GM19025 (cell line): ENCODE results near the gene GDPD5.

Experiments used
- ATAC-seq: cut with Tn5 transposase; IDR thresholded peaks from one replicate; pipeline ENCODE4 v1.9.1; 2021; ENCODE audit warnings: mild to moderate bottlenecking, low read depth, moderate library complexity; ENCODE audit not compliant: unreplicated experiment

The GDPD5 gene

DNA sequence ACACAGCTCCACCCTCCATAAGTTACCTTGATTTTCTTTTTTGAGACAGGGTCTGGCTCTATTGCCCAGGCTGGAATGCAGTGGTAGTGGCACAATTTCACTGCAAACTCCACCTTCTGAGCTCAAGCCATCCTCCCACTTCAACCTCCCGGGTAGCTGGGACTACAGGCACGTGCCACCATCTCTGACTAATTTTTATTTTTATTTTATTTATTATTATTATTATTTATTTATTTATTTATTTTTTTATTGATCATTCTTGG is 116.9 kb downstream of the GDPD5 start:
- ATAC-seq = no peak

GRCh38 chr11:75406338-75406777 is 119.4 kb downstream of the GDPD5 start:
- ATAC-seq = no peak

- ATAC-seq = no peak
Observed at GRCh38 chr11:75403983-75404658, 121.6 kb downstream of the GDPD5 start.

DNA sequence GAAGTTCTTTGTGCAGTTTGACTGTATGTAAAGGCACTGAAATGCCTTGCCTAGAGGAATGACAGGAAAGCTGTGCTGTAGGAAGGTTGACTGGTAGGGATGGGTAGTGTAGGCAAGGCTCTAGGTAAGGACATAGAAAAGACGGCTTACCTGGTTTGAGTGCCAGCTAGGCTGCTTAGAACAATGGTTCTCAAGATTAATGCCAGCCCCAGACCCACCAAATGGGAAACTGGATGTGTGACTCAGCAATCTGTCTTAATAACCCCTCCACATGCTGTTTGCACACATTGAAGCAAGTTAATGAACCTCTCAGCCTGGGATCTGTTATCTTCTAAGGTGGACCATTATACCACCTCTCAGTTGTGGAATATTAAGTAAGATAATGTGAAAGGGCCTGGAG is 122.7 kb downstream of the GDPD5 start:
- no peak for ATAC-seq

DNA sequence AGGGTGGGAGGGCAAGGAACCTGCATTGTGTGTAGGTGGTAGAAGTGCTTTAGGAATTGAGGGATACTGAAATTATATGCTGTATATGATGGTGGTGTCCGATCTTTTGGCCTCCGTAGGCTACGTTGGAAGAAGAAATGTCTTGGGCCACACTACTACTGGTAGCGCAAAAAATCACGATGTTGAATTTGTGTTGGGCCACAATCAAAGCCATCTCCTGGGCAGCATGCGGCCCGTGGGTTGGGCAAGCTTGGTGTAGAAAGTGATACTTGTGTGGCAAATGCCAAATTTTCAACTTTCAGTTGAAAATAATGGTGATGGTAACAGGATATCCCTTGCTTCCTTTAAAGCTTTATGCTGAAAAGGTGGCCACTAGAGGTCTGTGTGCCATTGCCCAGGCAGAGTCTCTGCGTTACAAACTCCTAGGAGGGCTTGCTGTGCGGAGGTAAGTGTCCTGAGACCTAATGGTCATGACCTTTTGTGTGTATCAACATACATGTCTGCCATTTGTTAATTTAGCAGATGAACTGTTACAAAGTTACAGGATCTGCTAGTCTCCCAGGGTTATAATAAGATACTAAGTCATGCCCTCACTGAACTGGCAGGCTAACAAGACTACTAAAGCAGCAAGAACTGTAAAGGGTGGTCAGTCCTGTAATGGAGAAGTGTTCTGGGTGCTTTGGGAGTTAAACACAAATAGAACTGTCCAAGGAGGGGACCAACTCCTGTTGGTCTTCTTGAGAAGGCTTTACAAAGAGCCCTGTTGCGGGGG is 123.6 kb downstream of the GDPD5 start:
- ATAC-seq = no peak

DNA sequence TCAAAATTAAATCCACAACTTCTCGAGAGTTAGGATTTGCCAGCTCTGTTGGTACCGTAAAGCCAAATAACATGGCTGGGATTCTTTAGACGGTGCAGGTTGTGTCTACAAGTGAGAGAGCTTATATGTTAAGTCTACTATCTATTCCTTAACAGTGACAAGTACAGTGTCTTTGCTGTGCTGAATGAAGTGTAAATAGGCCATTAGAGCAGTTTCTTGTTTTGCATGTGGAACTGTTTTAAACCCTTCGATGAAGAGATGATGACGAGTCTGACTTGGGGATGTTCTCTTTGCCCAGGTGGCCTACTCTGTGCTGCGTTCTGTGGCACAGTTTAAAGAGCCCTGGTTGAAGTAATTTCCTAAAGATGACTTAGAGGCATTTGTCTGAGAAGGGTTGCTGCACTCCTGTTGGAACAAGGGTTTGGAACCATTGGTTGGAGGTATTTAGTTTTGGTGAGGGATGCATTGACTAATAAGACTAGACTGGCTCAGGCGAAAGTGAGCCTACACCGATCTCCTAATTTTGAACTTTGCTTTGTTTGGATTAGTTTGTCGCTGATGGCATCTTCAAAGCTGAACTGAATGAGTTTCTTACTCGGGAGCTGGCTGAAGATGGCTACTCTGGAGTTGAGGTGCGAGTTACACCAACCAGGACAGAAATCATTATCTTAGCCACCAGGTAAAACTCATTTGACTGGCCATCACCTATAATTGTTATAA is 125.4 kb downstream of the GDPD5 start:
- ATAC-seq = no peak

DNA sequence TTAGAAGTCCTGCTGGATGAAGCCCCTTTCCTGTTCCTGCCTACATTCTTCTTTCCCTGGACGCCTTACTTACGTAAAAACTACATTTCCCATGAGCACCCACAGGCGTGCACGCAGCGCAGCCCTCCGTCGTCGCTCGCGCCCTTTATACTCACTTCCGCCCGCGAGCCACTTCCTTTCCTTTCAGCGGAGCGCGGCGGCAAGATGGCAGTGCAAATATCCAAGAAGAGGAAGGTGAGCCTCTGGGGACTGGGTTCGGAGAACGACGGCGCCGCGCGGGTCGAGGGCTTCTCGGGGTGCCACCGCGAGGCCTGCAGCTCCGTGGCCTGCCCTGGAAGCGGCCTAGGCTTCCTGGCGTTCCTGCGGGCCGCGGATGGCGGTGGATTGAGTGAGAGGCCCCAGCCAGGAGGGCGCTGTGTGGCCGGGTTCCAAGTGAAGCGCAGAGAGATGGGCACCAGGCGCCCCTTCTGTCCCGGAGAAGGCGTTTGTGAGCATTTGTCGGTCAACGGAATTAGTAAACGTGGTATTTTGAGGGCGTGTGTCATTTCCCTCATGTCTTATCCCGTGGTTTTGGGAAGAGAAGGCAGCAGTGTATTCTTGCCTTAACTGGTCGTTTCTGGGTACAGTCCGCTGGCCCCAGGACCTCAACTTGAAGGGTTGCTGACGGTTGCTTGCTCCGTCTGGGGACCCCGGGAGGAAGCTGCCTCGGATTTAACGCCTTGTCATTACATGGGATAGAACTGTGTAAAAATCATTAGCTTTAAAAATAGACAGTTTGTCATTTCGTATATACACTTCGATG is 126.2 kb downstream of the GDPD5 start, which contains the start of gene RPS3:
RPS3 (plus strand) TSS at position 175 of the 802 bp plus-strand sequence; CDS start at position 205, 30 bp downstream.
- ATAC-seq = peak; percentile 92

DNA sequence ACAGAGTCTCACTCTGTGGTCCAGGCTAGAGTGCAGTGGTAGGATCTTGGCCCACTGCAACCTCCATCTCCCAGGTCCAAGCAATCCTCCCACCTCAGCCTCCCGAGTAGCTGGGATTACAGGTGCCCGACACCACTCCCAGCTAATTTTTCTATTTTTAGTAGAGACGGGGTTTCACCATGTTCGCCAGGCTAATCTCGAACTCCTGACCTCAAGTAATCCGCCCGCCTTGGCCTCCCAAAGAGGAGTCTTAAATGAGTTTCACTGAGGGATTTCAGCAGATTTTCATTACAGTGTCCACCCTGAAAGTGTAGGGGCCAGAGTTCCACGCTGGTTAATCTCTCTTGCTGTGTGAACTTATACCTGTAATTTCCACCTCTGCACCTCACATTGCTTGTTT is 126.8 kb downstream of the GDPD5 start:
- ATAC-seq = no peak

GRCh38 chr11:75394085-75394840 is 131.5 kb downstream of the GDPD5 start:
- no peak for ATAC-seq

- no peak for ATAC-seq
Observed at GRCh38 chr11:75389925-75390324, 135.8 kb downstream of the GDPD5 start.

DNA sequence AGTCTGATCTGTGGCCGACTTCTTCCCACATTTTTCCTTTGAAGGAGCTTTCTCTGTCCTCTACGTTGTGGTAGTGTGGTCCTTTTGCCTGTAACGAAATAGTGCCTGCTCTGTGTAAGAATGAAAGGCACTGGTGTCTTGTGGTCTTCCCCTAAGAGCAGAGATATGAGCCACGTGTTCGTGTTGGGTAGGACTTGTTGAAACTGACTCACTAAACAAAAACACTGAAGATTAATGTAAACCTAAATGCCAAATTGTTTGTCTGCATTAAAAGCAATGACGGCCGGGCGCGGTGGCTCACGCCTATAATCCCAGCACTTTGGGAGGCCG is 136.5 kb downstream of the GDPD5 start:
- ATAC-seq = no peak

- ATAC-seq = no peak
Observed at GRCh38 chr11:75388386-75389275, 137.1 kb downstream of the GDPD5 start.

DNA sequence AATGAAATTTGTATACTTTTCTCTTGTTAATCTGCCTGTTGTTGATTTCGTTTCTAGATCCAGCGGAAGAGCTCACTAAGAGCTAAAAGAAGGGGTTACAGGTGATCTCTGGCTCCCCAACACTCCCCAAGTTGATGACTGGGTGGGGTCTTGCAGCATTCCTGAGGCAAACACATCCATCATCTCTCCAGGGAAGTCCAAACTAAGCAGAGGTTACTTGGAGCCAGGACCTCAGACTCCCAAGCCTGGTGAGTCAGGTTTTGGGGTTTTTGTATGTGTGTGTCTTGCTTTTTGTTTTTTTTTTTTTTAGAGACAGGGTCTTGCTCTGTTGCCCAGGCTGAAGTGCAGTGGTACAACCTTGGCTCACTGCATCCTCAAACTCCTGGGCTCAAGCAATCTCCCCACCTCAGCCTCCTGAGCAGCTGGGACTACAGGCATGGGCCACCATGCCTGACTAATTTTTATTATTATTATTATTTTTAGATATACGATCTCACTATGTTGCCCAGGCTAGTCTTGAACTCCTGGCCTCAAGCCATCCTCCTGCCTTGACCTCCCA is 137.9 kb downstream of the GDPD5 start:
- no peak for ATAC-seq

GRCh38 chr11:75386942-75387630 is 138.7 kb downstream of the GDPD5 start:
- ATAC-seq = no peak
